ENCODE measurements around the gene SLC30A2.

GRCh38 chr1:26094677-26095383, 48.9 kb upstream of the SLC30A2 start:
- TF ChIP-seq EZH2 (IDR thresholded peaks at IDR 0.05; ENCODE audit: borderline replicate concordance, low read length) = no peak
- no peak for TF ChIP-seq CTCF (IDR thresholded peaks at IDR 0.05; ENCODE audit: low read length)

Measured in OCI-LY1 (cell line).